Smooth muscle cell (in vitro differentiated cells): Measurements from ENCODE around the gene NACAD. TPM values are rescaled to one million over a fixed set of nuclear protein-coding genes. Genes with fewer than 3 reads are reported as not detected.

ENCODE experiments used
- DNase-seq: peaks from one replicate; lab custom pipeline; 2025; ENCODE audit not compliant: unreplicated experiment; lab: John Stamatoyannopoulos, UW
- H2AFZ ChIP-seq: fragments of 200-600 bp; sonication (generic); 2 replicates; pipeline ENCODE4 v1.6.0; 2016; ENCODE audit warnings: antibody characterized with exemption, low read depth, mild to moderate bottlenecking
- H3F3A ChIP-seq: fragments of 200-600 bp; sonication (generic); 2 replicates; pipeline ENCODE4 v1.6.0; 2017; ENCODE audit warnings: antibody characterized with exemption, low read depth
- H3K27ac ChIP-seq: fragments of 200-600 bp; sonication (generic); 2 replicates; pipeline ENCODE4 v1.5.1; 2016; ENCODE audit warnings: low read depth, mild to moderate bottlenecking
- H3K27me3 ChIP-seq: fragments of 200-600 bp; sonication (generic); 2 replicates; pipeline ENCODE4 v1.6.1; 2016; ENCODE audit warnings: low read depth, mild to moderate bottlenecking
- H3K36me3 ChIP-seq: fragments of 200-600 bp; sonication (generic); 2 replicates; pipeline ENCODE4 v1.5.1; 2016; ENCODE audit warnings: low read depth
- H3K4me1 ChIP-seq: fragments of 200-600 bp; sonication (generic); 2 replicates; pipeline ENCODE4 v1.5.1; 2016; ENCODE audit warnings: low read depth
- H3K4me2 ChIP-seq: fragments of 200-600 bp; sonication (generic); 2 replicates; pipeline ENCODE4 v1.6.0; 2016; ENCODE audit warnings: mild to moderate bottlenecking
- H3K4me3 ChIP-seq: fragments of 200-600 bp; sonication (generic); 2 replicates; pipeline ENCODE4 v1.5.1; 2016; ENCODE audit warnings: mild to moderate bottlenecking
- H3K79me2 ChIP-seq: fragments of 200-600 bp; sonication (generic); 2 replicates; pipeline ENCODE4 v1.6.0; 2016; ENCODE audit warnings: low read depth, mild to moderate bottlenecking
- H3K9ac ChIP-seq: fragments of 200-600 bp; sonication (generic); 2 replicates; pipeline ENCODE4 v1.6.0; 2016; ENCODE audit warnings: low read depth
- H3K9me3 ChIP-seq: fragments of 200-600 bp; sonication (generic); replicated peaks from 2 replicates; pipeline ENCODE4 v1.5.1; 2016; ENCODE audit warnings: low read depth
- H4K20me1 ChIP-seq: fragments of 200-600 bp; sonication (generic); 2 replicates; pipeline ENCODE4 v1.6.0; 2016; ENCODE audit warnings: low read depth
- WGBS: methylation state at CpG from one replicate; pipeline ENCODE4 v1.1.7; 2016; ENCODE audit warnings: low lambda C conversion rate; 5-methylcytosine and 5-hydroxymethylcytosine counted together
- polyA plus RNA-seq: library from polyadenylated mRNA; unstranded; fragments of >200 nt; fragmentation: Nextera tagmentation; extraction: Ambion mirVana; gene quantifications from 2 replicates; pipeline ENCODE4 v1.2.1, GENCODE V29; 2016
- small RNA-seq: library from RNA; depleted of rRNA; stranded (forward); fragments of <200 nt; gene quantifications from one replicate; pipeline ENCODE3, GENCODE V24; 2014
- total RNA-seq: library from RNA; depleted of rRNA; stranded (reverse); fragments of >200 nt; gene quantifications from 2 replicates; pipeline ENCODE4 v1.2.3, GENCODE V29; 2014
- TF ChIP-seq, protein P1 (sequence below): fragments of 200-600 bp; sonication (generic); IDR thresholded peaks from 2 replicates; pipeline ENCODE4 v1.5.1; 2017; ENCODE audit warnings: borderline replicate concordance, mild to moderate bottlenecking, antibody characterized with exemption; ENCODE audit not compliant: insufficient read depth, poor library complexity, severe bottlenecking

Gene NACAD
- total and polyA plus RNA-seq, 2 experiments from 2014 or later, result 5.3 to 12.5 TPM

GRCh38 chr7:45033261-45033930 lies 55.4 kb downstream of the NACAD start:
- Histone ChIP-seq H3K9me3 (no peaks in the 10 kb centered on the region), H3K4me3 (no peak overlapping the region), H3K9ac (no peak overlapping the region), H3K27ac (peak overlapping the region; percentile 73), H3K4me1 (peaks cover 30% of the 10 kb centered on the region), H3K36me3 (no peaks in the 10 kb centered on the region), H3K79me2 (peaks cover 67% of the 10 kb centered on the region), H3K27me3 (no peaks in the 10 kb centered on the region), H3K4me2 (peak overlapping the region; percentile 30), H4K20me1 (peaks cover 86% of the 10 kb centered on the region), H3F3A (no peaks in the 10 kb centered on the region), H2AFZ (no peak overlapping the region)
- no peak for DNase-seq
- 69% methylated on average over 1 of the region's 1 CpG for WGBS
- TF ChIP-seq, protein P1, sequence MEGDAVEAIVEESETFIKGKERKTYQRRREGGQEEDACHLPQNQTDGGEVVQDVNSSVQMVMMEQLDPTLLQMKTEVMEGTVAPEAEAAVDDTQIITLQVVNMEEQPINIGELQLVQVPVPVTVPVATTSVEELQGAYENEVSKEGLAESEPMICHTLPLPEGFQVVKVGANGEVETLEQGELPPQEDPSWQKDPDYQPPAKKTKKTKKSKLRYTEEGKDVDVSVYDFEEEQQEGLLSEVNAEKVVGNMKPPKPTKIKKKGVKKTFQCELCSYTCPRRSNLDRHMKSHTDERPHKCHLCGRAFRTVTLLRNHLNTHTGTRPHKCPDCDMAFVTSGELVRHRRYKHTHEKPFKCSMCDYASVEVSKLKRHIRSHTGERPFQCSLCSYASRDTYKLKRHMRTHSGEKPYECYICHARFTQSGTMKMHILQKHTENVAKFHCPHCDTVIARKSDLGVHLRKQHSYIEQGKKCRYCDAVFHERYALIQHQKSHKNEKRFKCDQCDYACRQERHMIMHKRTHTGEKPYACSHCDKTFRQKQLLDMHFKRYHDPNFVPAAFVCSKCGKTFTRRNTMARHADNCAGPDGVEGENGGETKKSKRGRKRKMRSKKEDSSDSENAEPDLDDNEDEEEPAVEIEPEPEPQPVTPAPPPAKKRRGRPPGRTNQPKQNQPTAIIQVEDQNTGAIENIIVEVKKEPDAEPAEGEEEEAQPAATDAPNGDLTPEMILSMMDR, result no peak

DNA sequence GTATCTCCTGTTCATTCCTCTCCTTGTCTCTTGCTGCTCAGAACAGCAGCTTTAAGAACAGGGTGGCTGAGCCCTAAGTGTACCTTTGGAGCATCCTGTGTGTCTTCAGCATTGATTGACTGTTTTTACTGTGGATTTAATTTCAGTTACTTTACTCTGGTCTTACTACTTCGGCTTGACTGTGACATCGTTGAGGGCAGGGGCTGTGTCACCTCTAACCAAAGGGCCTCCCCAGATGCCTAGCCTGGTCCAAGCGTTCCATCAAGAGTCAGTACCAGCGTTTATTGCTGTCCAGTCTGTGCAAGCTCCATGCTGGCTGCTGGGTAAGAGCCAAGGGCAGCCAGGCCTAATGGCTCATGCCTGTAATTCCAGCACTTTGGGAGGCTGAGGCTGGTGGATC lies 56.3 kb downstream of the NACAD start:
- WGBS, result 98% methylated on average over 4 of the region's 4 CpGs
- no peak overlapping the region for H3K9ac ChIP-seq

DNA sequence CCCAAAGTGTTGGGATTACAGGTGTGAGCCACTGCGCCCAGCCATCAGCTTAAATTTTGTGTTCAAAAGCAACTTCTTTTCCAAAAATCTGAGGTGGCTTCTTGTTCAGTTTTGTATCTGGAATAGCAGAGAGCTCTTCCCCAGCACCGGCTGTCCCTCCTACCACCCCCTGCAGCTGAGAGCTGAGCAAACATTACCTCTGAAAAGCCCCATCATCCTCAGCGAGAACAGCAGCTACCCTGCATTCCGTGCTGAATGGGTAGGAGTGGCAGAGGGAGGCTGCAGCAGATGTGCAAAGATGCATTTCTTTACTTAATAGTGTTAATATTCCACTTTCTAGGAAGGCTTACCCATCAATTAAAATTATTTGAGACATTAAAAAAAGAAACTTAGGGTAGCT lies 56.9 kb downstream of the NACAD start:
- Histone ChIP-seq H3K27ac (no peak overlapping the region), H3K4me1 (peaks cover 33% of the 10 kb centered on the region), H3K9me3 (no peaks in the 10 kb centered on the region), H3K79me2 (peaks cover 60% of the 10 kb centered on the region), H3K4me3 (no peak overlapping the region), H4K20me1 (peaks cover 85% of the 10 kb centered on the region), H3K4me2 (no peak overlapping the region), H2AFZ (no peak overlapping the region), H3F3A (no peaks in the 10 kb centered on the region), H3K36me3 (no peaks in the 10 kb centered on the region), H3K9ac (no peak overlapping the region), H3K27me3 (no peaks in the 10 kb centered on the region)
- 89% methylated on average over 4 of the region's 4 CpGs for WGBS
- no peak for DNase-seq
- TF ChIP-seq, protein P1, result no peak

More for the DNA sequence above, 56.3 kb downstream of the NACAD start:
- Histone ChIP-seq H3K9me3 (no peaks in the 10 kb centered on the region), H3K27ac (no peak overlapping the region), H3K4me2 (no peak overlapping the region), H3K4me3 (no peak overlapping the region), H3K36me3 (no peaks in the 10 kb centered on the region), H3K4me1 (peaks cover 30% of the 10 kb centered on the region), H3K27me3 (no peaks in the 10 kb centered on the region), H3K79me2 (peaks cover 64% of the 10 kb centered on the region), H3F3A (no peaks in the 10 kb centered on the region), H4K20me1 (peaks cover 85% of the 10 kb centered on the region), H2AFZ (no peak overlapping the region)
- DNase-seq, result no peak
- TF ChIP-seq, protein P1, result no peak

Small RNAs within 50 kb of the gene (small RNA-seq; reads per million reads assigned to genes)
- 7.4 reads per million, percentile 72 among the genes with 10 or more reads in this experiment for gene SNORA5A
- gene SNORA5B, result not detected
- gene SNORA5C, result 40.2 reads per million, percentile 95 among the genes with 10 or more reads in this experiment

Other genes starting within 250 kb of the NACAD start
- gene H2AZ2, start 240.9 kb downstream of the NACAD start, total RNA-seq, result 135 and 143 TPM in 2 replicates
- gene H2AZ2, start 240.9 kb downstream of the NACAD start, polyA plus RNA-seq, result 117 and 122 TPM in 2 replicates
- 24.3 and 25.3 TPM in 2 replicates for gene PURB, start 203.4 kb downstream of the NACAD start, total RNA-seq
- gene PURB, start 203.4 kb downstream of the NACAD start, polyA plus RNA-seq, result 2.3 and 4.5 TPM in 2 replicates
- gene MYO1G, start 110.0 kb downstream of the NACAD start, total RNA-seq, result 0.04 and 0.27 TPM in 2 replicates
- gene MYO1G, start 110.0 kb downstream of the NACAD start, polyA plus RNA-seq, result 0.31 TPM in 1 of 2 replicates, not detected in the other
- 32.6 and 32.9 TPM in 2 replicates for gene CCM2, start 88.8 kb downstream of the NACAD start, total RNA-seq
- 85.5 and 86.9 TPM in 2 replicates for gene CCM2, start 88.8 kb downstream of the NACAD start, polyA plus RNA-seq
- gene TBRG4, start 22.7 kb upstream of the NACAD start, total RNA-seq, result 21.8 and 30.2 TPM in 2 replicates
- 48.3 and 52.5 TPM in 2 replicates for gene TBRG4, start 22.7 kb upstream of the NACAD start, polyA plus RNA-seq
- not detected in 2 replicates for gene RAMP3, start 68.8 kb upstream of the NACAD start, total RNA-seq
- gene RAMP3, start 68.8 kb upstream of the NACAD start, polyA plus RNA-seq, result not detected in 2 replicates